Measurements from ENCODE around the gene NELFA. TPM values are rescaled to one million over a fixed set of nuclear protein-coding genes. Genes with fewer than 3 reads are reported as not detected.

NELFA gene
- total RNA-seq, 1 donor, result 19.9 TPM

- H2AFZ ChIP-seq (ENCODE audit: low read length), result peak overlapping the region; percentile 99
- peak; percentile 95 for DNase-seq (ENCODE audit: insufficient read length, low spot score, missing footprints)
- H3K79me2 ChIP-seq (ENCODE audit: insufficient read depth, low read length), result peaks cover 39% of the 10 kb centered on the region
- H4K20me1 ChIP-seq (ENCODE audit: insufficient read depth, low read length), result peaks cover 22% of the 10 kb centered on the region
- H3K27ac ChIP-seq (ENCODE audit: low read depth, low read length), result peak overlapping the region; percentile 98
- peak overlapping the region; percentile 91 for H3K4me2 ChIP-seq (ENCODE audit: insufficient read depth, low read length)
- peak; percentile 27 for TF ChIP-seq CTCF (IDR thresholded peaks at IDR 0.05; ENCODE audit: extremely low read depth, low read depth, low read length)
- H3K4me3 ChIP-seq (ENCODE audit: insufficient read depth, low read length), result peak overlapping the region; percentile 99
- peaks cover 4% of the 10 kb centered on the region for H3K36me3 ChIP-seq (ENCODE audit: insufficient read depth, low read length)
- H3K4me1 ChIP-seq (ENCODE audit: insufficient read depth, low read length), result peaks cover 5% of the 10 kb centered on the region
- no peaks in the 10 kb centered on the region for H3K27me3 ChIP-seq (ENCODE audit: insufficient read depth, low read length)
- no peaks in the 10 kb centered on the region for H3K9me3 ChIP-seq (ENCODE audit: low read depth, low read length)
Measured at GRCh38 chr4:2009651-2010233, 968 bp upstream of the NELFA start.

DNA sequence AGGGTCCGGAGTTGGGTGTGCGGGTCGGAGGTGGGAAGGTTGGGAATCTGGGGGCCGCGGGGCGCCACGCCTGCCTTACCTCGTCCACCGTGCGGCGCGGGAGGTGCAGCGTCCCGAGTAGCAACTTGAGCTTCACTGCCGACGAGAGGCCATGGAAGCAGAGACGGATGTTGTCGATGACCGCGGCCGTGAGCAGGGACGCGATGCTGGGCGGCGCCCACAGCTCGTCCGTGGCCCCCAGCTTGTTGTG lies 178 bp downstream of the NELFA start:
- peaks cover 11% of the 10 kb centered on the region for H3K36me3 ChIP-seq (ENCODE audit: insufficient read depth, low read length)
- TF ChIP-seq CTCF (IDR thresholded peaks at IDR 0.05; ENCODE audit: extremely low read depth, low read depth, low read length), result no peak
- H2AFZ ChIP-seq (ENCODE audit: low read length), result peak overlapping the region; percentile 99
- peaks cover 5% of the 10 kb centered on the region for H3K4me1 ChIP-seq (ENCODE audit: insufficient read depth, low read length)
- no peaks in the 10 kb centered on the region for H3K27me3 ChIP-seq (ENCODE audit: insufficient read depth, low read length)
- H3K27ac ChIP-seq (ENCODE audit: low read depth, low read length), result peak overlapping the region; percentile 98
- H3K4me2 ChIP-seq (ENCODE audit: insufficient read depth, low read length), result peak overlapping the region; percentile 91
- H3K79me2 ChIP-seq (ENCODE audit: insufficient read depth, low read length), result peaks cover 47% of the 10 kb centered on the region
- H3K9me3 ChIP-seq (ENCODE audit: low read depth, low read length), result no peaks in the 10 kb centered on the region
- peak overlapping the region; percentile 99 for H3K4me3 ChIP-seq (ENCODE audit: insufficient read depth, low read length)
- no peak for DNase-seq (ENCODE audit: insufficient read length, low spot score, missing footprints)
- H4K20me1 ChIP-seq (ENCODE audit: insufficient read depth, low read length), result peaks cover 24% of the 10 kb centered on the region

- peaks cover 15% of the 10 kb centered on the region for H3K36me3 ChIP-seq (ENCODE audit: insufficient read depth, low read length)
- peak overlapping the region; percentile 98 for H3K27ac ChIP-seq (ENCODE audit: low read depth, low read length)
- peak; percentile 72 for DNase-seq (ENCODE audit: insufficient read length, low spot score, missing footprints)
- no peak for TF ChIP-seq CTCF (IDR thresholded peaks at IDR 0.05; ENCODE audit: extremely low read depth, low read depth, low read length)
- H3K4me1 ChIP-seq (ENCODE audit: insufficient read depth, low read length), result peaks cover 5% of the 10 kb centered on the region
- peaks cover 53% of the 10 kb centered on the region for H3K79me2 ChIP-seq (ENCODE audit: insufficient read depth, low read length)
- H2AFZ ChIP-seq (ENCODE audit: low read length), result peak overlapping the region; percentile 15
- peak overlapping the region; percentile 91 for H3K4me2 ChIP-seq (ENCODE audit: insufficient read depth, low read length)
- H3K27me3 ChIP-seq (ENCODE audit: insufficient read depth, low read length), result no peaks in the 10 kb centered on the region
- no peaks in the 10 kb centered on the region for H3K9me3 ChIP-seq (ENCODE audit: low read depth, low read length)
- H3K4me3 ChIP-seq (ENCODE audit: insufficient read depth, low read length), result peak overlapping the region; percentile 99
- H4K20me1 ChIP-seq (ENCODE audit: insufficient read depth, low read length), result peaks cover 28% of the 10 kb centered on the region
Measured at GRCh38 chr4:2007804-2008670, 737 bp downstream of the NELFA start.

DNA sequence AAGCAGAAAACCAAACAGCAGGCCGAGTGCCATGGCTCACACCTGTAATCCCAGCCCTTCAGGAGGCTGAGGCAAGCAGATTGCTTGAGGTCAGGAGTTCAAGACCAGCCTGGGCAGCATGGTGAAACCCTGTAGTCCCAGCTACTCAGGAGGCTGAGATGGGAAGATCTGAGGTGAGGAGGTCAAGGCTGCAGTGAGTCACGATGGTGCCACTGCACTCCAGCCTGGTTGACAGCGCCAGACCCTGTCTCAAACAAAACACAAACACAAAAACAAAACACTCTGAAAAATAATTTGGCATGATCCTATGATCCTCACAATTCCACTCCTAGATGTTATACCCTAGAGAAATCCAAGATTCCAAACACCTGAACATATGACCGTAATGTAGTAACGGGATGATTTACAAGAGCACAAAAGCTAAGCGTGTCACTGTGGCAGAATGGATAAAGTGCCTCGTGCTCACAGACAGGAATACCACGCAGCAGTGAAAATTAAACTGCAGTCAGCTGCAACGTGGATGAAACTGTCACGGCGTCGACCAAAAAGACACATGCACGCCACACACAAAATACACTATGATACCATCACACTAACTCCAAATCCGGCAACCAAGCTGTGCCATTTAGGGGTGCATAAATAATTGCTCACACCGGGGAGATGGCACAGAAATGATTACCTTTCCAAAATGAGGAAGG lies 1.7 kb downstream of the NELFA start:
- peak overlapping the region; percentile 99 for H3K4me3 ChIP-seq (ENCODE audit: insufficient read depth, low read length)
- no peak for TF ChIP-seq CTCF (IDR thresholded peaks at IDR 0.05; ENCODE audit: extremely low read depth, low read depth, low read length)
- H3K27me3 ChIP-seq (ENCODE audit: insufficient read depth, low read length), result no peaks in the 10 kb centered on the region
- no peak overlapping the region for H2AFZ ChIP-seq (ENCODE audit: low read length)
- H3K9me3 ChIP-seq (ENCODE audit: low read depth, low read length), result no peaks in the 10 kb centered on the region
- H3K4me1 ChIP-seq (ENCODE audit: insufficient read depth, low read length), result peaks cover 5% of the 10 kb centered on the region
- peak overlapping the region; percentile 91 for H3K4me2 ChIP-seq (ENCODE audit: insufficient read depth, low read length)
- DNase-seq (ENCODE audit: insufficient read length, low spot score, missing footprints), result no peak
- peaks cover 28% of the 10 kb centered on the region for H4K20me1 ChIP-seq (ENCODE audit: insufficient read depth, low read length)
- H3K36me3 ChIP-seq (ENCODE audit: insufficient read depth, low read length), result peaks cover 15% of the 10 kb centered on the region
- H3K79me2 ChIP-seq (ENCODE audit: insufficient read depth, low read length), result peaks cover 62% of the 10 kb centered on the region
- H3K27ac ChIP-seq (ENCODE audit: low read depth, low read length), result no peak overlapping the region
